GM18507 (cell line): ENCODE data around the gene NTHL1.
"Not testable (repeated sequence)": the region's sequence is repeated elsewhere in the genome, so short reads cannot be mapped to it uniquely, and the experiment has no call there.

Experiments
- DNase-seq: peaks from one replicate; pipeline ENCODE4 v3.0.0; 2011; ENCODE audit warnings: low read depth; ENCODE audit not compliant: insufficient read length; ENCODE audit errors: extremely low spot score
- FAIRE-seq: peaks from 2 replicates; lab custom pipeline; 2011; peaks lifted over from hg19 to GRCh38; lab: Jason Lieb, UNC

Gene NTHL1

GRCh38 chr16:2044541-2044940, 3.1 kb downstream of the NTHL1 start:
- DNase-seq (no peak), FAIRE-seq (no peak)

DNA sequence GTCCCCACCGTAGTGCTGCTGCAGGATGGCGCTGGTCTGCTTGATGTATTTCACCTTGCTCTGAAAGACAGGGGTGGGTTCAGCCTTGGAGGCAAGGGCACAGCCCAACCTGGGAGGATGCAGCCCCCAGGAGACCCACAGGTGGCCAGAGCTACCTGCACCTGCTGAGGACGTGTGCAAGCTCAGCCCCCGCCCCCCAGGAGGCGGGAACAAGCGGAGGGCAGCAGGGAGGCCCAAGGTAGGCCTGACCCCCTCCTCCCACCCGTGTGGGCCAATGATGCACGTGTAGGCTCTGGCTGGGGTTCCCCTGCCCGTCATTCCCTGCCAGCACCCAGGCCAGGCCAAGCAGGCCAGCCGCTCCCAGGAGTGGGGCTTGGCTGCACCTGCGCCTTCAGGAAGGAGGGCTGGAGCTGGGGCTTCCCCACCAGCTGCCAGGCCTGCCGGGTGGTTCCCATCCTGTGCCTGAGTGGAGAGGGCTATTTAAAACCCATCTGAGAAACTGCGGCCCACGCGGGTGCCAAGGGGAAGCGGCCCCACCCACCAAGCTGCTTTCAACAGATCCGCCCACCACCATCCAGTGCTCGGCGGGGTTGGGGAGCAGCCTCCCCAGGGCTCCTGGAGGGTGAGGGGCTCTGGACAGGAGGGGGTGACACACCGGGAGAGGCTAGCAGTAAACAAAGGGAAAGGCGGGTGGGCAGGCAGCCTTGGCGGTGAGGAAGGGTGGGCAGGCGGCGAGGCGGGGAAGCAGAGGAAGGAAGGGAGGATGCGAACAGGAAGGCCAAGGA, 3.8 kb downstream of the NTHL1 start:
- DNase-seq (no peak), FAIRE-seq (no peak)

DNA sequence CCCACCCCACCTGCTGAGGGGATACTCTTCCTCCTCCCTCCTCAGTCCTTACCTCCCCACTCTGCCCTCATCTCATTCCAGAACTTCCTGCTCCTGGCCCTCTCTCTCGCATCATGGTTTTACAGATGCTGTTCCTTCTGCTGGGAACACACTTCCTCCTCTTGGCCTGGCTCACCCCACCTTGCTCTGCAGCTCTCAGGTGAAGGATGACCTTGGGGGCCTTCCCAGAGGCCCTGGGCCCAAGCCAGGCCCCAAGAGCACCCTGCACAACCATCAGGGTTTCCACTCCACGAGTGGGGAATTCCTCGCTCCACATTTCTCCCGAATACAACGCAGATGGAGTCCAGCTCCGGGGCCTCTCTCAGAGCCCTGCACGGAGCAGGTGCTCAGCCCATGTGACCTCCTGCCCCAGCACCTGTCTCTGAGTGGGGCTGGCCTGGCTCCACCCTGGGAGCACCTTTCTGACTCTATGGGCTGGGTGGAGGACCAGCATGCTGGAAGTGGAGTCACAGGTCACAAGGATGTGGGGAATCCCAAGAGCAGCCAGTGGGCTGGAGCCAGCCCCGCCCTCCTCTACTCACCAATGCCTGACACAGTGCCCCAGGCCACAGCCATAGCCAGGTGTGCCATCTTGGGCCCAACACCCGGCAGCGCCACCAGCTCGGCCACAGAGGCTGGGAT, 4.5 kb downstream of the NTHL1 start:
- FAIRE-seq: no peak

DNA sequence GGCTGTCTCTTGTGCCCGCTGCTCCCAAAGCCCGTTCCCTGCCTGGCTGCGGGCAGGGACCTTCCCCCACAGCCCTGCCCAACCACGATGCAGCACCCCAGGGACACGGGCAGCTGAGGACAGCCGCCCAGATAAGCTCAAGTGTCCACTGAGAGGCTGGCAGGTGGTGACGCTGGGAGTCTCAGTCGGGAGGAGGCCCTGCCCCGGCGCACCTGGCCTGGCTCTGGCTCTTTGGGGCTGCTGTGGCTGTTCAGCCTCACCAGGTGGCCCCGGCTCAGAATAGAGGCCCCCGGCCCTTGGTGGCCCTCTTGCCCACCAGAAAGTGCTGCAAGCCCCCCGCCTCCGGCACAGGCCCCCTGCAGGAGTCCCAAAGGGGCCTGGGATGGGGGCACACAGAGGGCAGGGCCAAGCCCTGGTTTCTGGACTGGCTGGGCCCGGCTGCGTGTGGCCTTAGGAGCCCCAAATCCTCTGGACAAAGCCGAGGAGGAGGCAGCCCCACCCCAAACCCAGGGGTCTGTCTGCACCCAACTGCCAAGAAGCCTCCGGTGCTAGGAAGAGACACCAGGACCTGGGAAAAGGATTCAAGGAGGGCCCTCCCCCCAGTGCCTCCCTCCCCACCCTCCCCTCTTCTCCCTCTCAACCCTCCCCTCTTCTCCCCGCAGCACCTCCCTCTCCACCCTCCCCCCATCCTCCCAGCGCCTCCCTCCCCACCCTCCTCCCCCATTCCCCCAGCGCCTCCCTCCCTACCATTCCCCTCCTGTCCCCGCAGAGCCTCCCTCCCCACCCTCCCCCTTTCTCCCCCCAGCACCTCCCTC, 5.3 kb downstream of the NTHL1 start:
- no peak for FAIRE-seq

More for the DNA sequence above, 4.5 kb downstream of the NTHL1 start:
- no peak for DNase-seq

GRCh38 chr16:2040787-2041522, 6.7 kb downstream of the NTHL1 start:
- no peak for DNase-seq
- no peak for FAIRE-seq

More for the DNA sequence above, 5.3 kb downstream of the NTHL1 start:
- no peak for DNase-seq

DNA sequence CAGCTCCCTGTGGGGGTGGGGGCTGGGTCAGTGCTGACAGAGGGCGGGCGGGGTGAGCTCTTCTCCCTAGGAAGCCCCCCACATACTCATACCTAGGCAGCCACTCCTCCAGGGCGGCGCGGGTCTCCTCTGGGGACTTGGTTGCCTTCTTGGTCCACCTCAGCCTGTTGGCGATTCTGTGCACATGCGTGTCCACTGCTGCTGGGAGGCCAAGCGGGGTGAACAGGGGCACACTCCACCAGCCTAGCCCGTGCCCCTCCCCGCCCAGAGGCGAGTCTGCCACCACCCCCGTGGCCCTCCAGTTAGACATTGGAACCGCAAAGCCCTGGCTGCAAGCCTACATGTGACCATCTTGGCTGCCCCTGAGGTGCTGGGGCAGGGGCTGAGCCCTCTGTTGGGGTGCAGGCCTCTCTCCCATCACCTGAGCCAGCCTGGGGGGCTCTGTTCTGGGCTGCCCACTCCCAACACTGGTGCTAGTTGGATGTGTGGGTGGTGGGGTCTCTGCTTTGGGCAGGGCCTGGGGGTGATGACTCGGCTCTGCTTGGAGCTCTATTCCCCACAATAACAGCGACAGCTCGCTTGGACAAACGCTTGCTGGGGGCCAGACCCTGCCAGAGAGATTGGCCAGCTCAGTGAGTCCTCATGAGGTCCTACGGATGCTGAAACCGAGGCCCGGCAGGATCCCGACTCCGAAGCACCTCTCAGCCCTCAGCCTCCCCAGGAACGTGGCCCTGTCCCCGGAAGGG, 7.4 kb downstream of the NTHL1 start:
- no peak for DNase-seq
- no peak for FAIRE-seq

GRCh38 chr16:2039274-2040031, 8.2 kb downstream of the NTHL1 start:
- no peak for DNase-seq
- FAIRE-seq: no peak

- no peak for FAIRE-seq
- no peak for DNase-seq
Observed at GRCh38 chr16:2038382-2039231, 9.0 kb downstream of the NTHL1 start.

- FAIRE-seq: no peak
- no peak for DNase-seq
Observed at GRCh38 chr16:2037647-2038381, 9.8 kb downstream of the NTHL1 start.

DNA sequence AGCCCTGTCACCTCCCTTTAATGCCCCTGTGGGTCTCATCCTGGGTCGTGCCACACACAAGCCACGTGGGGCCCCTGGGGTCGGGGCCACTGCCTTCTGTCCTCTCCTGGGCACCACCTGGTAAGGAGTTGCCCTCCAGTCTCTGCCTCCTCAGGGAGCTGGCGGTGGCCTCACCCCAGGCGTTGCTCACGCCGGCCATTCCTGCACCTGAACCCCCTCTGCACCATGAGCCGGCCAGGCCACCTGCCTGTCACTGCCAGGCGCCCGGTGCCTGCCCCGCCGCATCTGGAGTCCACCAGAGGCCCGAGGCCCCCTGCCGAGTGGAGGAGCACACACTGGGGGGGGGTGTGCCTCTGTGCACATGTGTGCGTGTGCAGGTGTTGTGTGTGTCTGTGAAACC, 10.5 kb downstream of the NTHL1 start:
- FAIRE-seq (no peak), DNase-seq (no peak)

- FAIRE-seq: no peak
Observed at GRCh38 chr16:2036200-2036966, 11.3 kb downstream of the NTHL1 start.

DNA sequence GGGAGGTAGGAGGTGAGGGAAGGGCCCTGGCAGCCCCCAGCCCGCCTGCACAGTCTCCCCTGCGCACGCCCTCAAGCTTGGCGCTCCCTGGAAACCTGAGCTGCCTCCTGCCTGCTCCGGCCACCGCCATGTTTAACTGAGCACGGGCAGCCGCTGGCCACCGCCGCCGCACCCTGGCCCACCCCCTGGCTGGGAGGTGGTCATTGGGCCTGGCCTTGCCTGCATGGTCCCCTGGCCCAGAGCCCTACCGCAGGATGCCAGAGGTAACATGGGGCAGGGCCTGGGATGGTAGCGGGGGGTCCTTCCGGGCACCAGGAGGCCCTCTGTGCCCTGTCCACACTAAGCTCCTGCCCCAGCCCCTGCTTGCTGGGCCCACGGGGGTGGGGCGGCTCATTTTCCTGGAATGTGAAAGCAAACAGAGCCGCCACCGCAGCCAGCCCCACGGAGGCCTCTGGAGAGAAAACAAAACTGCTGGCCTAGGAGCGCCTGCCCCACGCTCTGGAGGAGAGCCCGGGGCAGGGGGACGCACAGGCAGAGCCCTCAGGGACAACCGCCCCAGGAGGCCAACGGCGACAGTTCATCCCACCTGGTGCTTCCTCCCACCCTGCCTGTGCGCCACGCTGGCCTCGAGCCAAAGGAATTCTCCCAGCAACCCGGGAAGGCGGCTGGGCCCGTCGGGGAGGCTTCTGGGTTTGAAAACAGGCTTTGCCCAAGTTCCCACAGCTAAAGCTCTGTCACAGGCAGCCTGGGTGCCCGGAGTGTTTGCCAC, 12.0 kb downstream of the NTHL1 start:
- no peak for FAIRE-seq
- DNase-seq: no peak

More at GRCh38 chr16:2036200-2036966, 11.3 kb downstream of the NTHL1 start:
- DNase-seq: no peak

GRCh38 chr16:2034696-2035430, 12.8 kb downstream of the NTHL1 start:
- FAIRE-seq (no peak), DNase-seq (no peak)

DNA sequence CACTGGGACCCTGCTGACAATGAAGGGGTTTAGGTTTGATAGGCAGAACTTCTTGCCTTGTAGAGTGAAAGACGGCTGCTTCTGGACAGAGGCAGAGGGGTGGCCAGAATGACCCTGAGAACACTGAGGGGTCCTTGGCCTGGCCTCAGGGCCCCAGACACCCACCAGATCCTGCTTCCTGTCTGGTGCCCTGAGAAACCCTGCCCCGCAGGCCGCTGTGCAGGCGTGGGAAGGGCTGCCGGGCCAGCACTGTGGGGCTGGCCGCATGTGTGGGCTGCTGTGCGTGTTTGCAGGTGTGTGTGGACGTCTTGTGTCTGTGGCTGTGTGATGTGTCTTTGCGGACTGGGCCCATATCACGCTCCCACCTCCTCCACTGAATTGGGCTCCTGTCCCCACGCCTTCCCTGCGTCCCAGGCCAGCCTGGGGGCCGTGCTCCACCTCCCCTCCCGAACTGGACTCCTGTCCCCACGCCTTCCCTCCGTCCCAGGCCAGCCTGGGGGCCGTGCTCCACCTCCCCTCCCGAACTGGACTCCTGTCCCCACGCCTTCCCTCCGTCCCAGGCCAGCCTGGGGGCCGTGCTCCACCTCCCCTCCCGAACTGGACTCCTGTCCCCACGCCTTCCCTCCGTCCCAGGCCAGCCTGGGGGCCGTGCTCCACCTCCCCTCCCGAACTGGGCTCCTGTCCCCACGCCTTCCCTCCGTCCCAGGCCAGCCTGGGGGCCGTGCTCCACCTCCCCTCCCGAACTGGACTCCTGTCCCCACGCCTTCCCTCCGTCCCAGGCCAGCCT, 13.5 kb downstream of the NTHL1 start:
- not testable (repeated sequence) for FAIRE-seq, DNase-seq
